CD4-positive, alpha-beta T cell treated with Interferon gamma for 1 hour (primary cell): ENCODE data around the gene MCM10.
"Not testable (repeated sequence)": the region's sequence is repeated elsewhere in the genome, so short reads cannot be mapped to it uniquely, and the experiment has no call there.

Experiments used
- DNase-seq: peaks from one replicate; pipeline ENCODE4 v3.0.0-alpha.2; 2020

Gene MCM10

GRCh38 chr10:13160934-13161856 is at the start of gene MCM10:
Gene MCM10, plus strand, starts transcription at chr10:13161558. Its CDS starts 2,645 bp downstream, at chr10:13164203.
- peak; percentile 98 for DNase-seq

- DNase-seq = no peak
Observed at GRCh38 chr10:13113544-13113943, 47.8 kb upstream of the MCM10 start.

GRCh38 chr10:13115832-13116803 is 45.2 kb upstream of the MCM10 start:
- no peak for DNase-seq

GRCh38 chr10:13117841-13118783 is 43.2 kb upstream of the MCM10 start:
- DNase-seq = no peak

- DNase-seq = no peak
Observed at GRCh38 chr10:13118784-13119410, 42.5 kb upstream of the MCM10 start.

GRCh38 chr10:13120786-13121499 is 40.4 kb upstream of the MCM10 start:
- no peak for DNase-seq

GRCh38 chr10:13121500-13121854 is 39.9 kb upstream of the MCM10 start:
- no peak for DNase-seq

GRCh38 chr10:13136651-13137050 is 24.7 kb upstream of the MCM10 start:
- DNase-seq = no peak

GRCh38 chr10:13139150-13139549 is 22.2 kb upstream of the MCM10 start:
- no peak for DNase-seq

GRCh38 chr10:13139676-13140075 is 21.7 kb upstream of the MCM10 start:
- DNase-seq = no peak

- no peak for DNase-seq
Observed at GRCh38 chr10:13140627-13141190, 20.6 kb upstream of the MCM10 start.

GRCh38 chr10:13143766-13144165 is 17.6 kb upstream of the MCM10 start:
- no peak for DNase-seq

GRCh38 chr10:13144814-13145213 is 16.5 kb upstream of the MCM10 start:
- DNase-seq = no peak

GRCh38 chr10:13146379-13146778 is 15.0 kb upstream of the MCM10 start:
- DNase-seq = no peak

GRCh38 chr10:13147161-13147560 is 14.2 kb upstream of the MCM10 start:
- DNase-seq = no peak

- no peak for DNase-seq
Observed at GRCh38 chr10:13152296-13152695, 9.1 kb upstream of the MCM10 start.

GRCh38 chr10:13155860-13156259 is 5.5 kb upstream of the MCM10 start:
- DNase-seq = not testable (repeated sequence)

- peak; percentile 1 for DNase-seq
Observed at GRCh38 chr10:13158401-13158800, 3.0 kb upstream of the MCM10 start.

- DNase-seq = no peak
Observed at GRCh38 chr10:13161857-13162271, 506 bp downstream of the MCM10 start.

- no peak for DNase-seq
Observed at GRCh38 chr10:13163859-13164258, 2.5 kb downstream of the MCM10 start.

- no peak for DNase-seq
Observed at GRCh38 chr10:13165177-13165576, 3.8 kb downstream of the MCM10 start.
